ENCODE data around the gene GRIK1.

Gene GRIK1

DNA sequence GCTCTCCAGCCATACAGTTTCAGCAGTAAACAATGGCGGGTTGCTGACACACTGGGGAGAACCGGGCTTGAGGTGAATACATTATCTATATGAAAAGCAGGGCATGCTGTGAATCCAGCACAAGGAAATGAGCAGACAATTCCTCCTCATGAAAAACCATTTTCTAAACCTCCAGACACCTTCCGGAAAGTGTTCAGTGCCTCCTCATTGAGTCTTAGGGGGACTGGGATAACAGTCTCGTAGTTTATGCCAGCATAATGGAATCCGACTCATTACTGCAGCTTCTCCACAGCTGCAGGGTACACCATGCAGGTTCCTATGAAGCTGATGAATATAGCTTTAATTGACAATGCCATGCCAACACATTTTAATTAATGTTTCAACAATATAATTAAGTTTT is 356.9 kb downstream of the GRIK1 start:
- no peak for DNase-seq

GRCh38 chr21:29581393-29581792 is 358.4 kb downstream of the GRIK1 start:
- no peak for DNase-seq

GRCh38 chr21:29580732-29581285 is 359.0 kb downstream of the GRIK1 start:
- DNase-seq, result no peak

DNA sequence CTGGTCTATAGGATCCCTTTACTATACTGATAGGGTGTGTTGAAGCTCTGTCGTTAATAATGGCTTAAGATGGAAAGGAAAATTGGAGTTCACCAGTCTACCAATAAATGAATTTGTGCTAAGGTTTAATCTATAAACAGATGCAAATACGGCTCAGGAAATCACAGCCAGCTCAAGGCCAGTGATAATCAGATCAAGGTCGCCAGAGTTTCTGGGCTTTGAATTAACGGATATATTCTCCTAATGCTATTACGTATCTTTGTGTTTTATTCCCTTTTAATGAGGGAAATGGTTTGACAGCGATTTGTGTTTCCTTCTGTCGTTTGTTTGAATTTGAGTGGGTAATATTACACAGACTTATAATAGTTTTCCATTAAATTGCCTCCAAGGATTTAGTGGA is 361.5 kb downstream of the GRIK1 start:
- DNase-seq, result no peak

DNA sequence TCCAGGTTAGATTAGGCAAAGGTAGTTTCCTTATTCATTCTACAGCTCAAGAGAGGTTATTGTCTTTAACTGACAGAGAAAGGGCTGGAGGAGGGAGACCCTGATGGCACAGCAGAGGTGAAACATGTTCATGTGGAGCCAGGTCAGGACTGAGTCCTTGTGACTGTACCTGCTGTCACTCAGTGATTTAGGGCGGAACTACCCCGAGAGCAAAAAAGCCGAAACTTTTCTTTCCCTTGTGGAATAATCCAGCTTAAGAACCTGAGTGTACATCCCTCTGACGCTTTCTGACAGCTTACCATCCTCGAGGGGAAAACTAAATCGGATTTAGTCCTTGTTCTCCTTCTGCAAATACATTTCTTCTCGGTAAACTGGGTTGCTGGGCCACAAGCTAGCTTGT is 367.8 kb downstream of the GRIK1 start:
- no peak for DNase-seq

GRCh38 chr21:29568020-29568697 is 371.6 kb downstream of the GRIK1 start:
- DNase-seq, result no peak

- DNase-seq, result no peak
These were observed 381.7 kb downstream of the GRIK1 start for GRCh38 chr21:29557931-29558725.

DNA sequence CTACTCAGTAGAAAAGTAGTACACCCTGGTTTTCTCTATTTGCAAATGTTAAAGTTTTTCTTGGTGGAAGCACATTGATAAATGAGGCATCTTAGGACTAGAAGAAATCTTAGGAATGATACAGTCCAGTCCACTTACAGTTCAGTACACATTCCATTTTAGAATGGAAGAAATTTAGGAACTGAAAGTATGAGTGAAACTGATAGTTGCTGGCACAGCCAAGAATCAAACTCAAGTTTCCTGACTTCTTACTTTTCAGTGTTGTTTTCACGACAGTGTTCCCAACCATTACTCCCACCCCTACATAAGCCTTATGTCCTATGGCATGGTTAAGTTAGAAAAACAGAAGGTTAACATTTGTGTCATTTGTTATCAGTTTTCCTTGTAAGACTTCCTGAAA is 382.6 kb downstream of the GRIK1 start:
- DNase-seq, result no peak

GRCh38 chr21:29555601-29556000 is 384.2 kb downstream of the GRIK1 start:
- DNase-seq, result no peak

DNA sequence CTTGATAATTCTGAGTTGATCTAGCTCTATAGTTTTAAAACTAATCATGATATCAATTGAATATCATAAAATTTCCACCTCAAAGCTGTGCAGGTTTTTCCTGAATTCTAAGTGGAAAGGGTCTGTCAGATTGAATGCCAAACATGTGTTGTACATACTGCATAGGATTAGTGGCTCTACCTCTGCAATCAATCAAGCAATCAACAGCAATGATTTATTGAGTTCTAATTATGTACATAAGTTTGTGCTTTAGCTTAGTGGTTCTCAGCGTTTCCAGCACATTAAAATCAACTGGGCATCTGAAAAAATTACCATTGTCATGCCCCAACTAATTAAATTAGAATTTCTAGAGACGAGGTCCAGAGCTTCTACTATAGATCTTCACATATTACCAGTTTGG is 389.6 kb downstream of the GRIK1 start:
- DNase-seq, result no peak

GRCh38 chr21:29549614-29550013 is 390.2 kb downstream of the GRIK1 start:
- DNase-seq, result no peak

DNA sequence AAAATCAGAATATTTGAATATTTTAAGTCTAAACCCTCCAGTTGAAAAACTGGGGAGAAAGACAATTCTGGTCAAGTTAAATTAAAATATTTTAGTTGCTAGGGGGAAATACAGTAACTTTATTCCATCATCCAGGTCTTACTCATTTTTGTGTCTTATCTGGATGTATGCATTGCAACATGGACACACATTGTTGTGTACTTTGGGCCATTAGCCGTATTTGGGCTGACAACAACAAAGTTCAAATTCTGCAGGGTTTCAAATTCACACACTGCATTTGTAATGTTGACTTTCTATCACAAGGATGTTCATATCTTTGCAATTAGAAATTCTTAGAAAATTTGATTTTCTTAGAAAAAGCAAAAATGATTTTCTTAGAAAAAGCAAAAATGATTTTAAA is 391.8 kb downstream of the GRIK1 start:
- no peak for DNase-seq

- DNase-seq, result no peak
These were observed 393.7 kb downstream of the GRIK1 start for GRCh38 chr21:29546071-29546470.

DNA sequence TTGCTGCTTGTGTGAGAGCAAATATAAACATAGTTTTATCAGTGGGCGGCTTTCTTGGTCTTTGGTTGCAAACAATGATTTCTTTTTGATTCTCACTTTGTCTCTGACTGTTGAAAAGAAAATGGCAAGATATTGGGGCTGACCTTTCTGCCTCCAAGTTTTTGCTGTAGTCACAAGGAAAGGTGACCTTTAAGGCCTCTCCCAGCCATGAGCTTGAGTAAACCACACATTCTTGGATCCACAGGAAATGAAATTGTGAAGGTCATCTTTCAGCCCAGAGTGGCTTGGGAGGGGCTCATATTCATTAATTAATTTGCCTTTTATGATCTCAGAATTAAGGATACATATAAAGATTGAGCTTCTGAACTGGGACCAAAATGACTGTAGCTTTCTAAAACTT is 399.5 kb downstream of the GRIK1 start:
- DNase-seq, result no peak

GRCh38 chr21:29538115-29538514 is 401.7 kb downstream of the GRIK1 start:
- DNase-seq, result no peak

- no peak for DNase-seq
These were observed 405.3 kb downstream of the GRIK1 start for GRCh38 chr21:29534448-29534847.

DNA sequence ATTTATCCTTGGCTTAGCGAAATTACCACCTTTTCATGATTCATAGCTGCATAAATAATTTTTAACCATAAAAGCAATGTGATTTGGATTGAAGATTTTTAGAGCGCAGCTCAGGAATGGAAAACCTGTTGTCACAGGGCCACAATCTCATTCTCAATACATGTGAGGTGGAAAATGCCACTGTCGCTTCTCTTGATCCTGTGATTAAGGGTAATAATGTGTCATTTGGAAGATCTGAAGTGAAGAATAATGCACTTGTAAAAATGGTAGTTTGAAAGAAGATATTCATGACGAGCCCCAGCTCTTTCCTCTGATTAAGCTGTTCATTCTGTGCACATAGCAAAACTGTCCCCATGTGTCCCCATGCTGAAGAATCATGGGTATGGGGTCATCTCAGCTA is 410.7 kb downstream of the GRIK1 start:
- no peak for DNase-seq

- no peak for DNase-seq
These were observed 413.3 kb downstream of the GRIK1 start for GRCh38 chr21:29526545-29526944.

DNA sequence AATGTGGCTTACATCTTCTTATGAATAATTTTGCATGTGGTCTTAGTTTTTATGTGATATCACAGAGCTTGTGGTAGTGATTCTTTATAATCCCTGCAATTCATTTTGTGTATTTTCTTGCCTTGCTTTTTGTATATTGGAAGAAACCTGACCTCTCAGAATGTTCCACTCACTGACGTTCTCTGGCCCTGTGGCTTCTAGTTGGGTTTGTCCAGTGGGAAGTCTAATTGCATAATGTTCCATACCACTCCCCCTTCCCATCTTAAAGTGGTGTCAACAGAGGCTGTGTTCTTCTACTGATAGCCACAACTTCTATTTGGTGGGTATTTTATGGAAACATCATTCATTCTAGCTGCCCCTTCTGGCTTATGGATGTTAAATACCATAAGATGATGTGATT is 415.7 kb downstream of the GRIK1 start:
- no peak for DNase-seq

GRCh38 chr21:29523646-29524045 is 416.1 kb downstream of the GRIK1 start:
- no peak for DNase-seq

GRCh38 chr21:29521872-29522271 is 417.9 kb downstream of the GRIK1 start:
- DNase-seq, result no peak

DNA sequence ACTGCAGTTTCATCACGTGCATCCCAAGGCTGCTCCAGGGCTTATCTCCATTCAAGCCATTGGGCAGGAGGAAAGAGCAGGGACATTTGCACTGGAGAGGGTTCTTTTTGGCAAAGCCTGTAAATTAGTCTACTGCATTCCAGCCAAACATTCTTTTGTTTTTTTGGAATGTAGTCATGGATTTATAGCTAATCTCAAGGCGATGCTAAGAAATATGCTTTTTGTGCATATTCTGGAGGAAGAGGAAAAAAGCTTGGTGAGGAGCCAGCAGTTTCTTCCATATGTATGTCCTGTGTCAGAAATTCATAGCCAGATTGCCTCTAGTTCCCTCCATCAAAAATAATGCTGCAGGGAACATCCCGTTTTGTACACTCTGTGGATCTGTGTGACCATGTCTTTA is 419.6 kb downstream of the GRIK1 start:
- DNase-seq, result no peak

- DNase-seq, result no peak
These were observed 425.0 kb downstream of the GRIK1 start for GRCh38 chr21:29514652-29515247.

- no peak for DNase-seq
These were observed 426.3 kb downstream of the GRIK1 start for GRCh38 chr21:29513535-29513934.
